ENCODE results near the gene APEH.

Gene APEH

DNA sequence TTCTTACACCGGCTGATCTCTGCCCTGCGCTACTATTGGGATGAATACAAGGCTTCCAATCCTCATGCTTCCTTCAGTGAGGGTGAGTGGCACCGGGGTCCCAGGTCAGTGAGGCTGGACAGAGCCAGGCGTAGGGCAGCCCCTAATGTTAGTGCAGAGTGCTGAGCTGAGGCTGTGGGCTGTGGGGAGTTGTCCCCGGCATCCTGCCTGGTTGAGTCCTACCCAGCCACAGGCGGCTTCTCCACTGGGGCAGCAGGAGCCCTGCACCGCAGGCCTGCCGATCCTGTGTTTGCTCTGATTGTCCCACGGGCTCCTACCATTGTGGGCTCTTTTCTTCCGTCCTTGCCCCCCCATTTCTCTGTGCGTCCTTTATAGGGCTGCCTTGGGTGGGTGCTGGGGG, 28.5 kb downstream of the APEH start:
- Histone ChIP-seq H3K4me3 (ENCODE audit: low read depth, low read length) (no peak overlapping the region), H3K36me3 (ENCODE audit: control insufficient read depth in 2 of 2, insufficient read depth in 1 of 2, low read length in 2 of 2) (peaks cover 0 to 94% of the 10 kb centered on the region in 2 experiments; a peak in 2 of 3 replicates), H3K9me3 (ENCODE audit: control insufficient read depth, insufficient read depth, low read depth, low read length) (no peaks in the 10 kb centered on the region), H3K27ac (ENCODE audit: extremely low read depth, low read depth, low read length) (no peak overlapping the region), H3K4me1 (ENCODE audit: control insufficient read depth, insufficient read depth, low read length) (no peaks in the 10 kb centered on the region)
- POLR2A ChIA-PET: no interaction called here
- TF ChIP-seq PRDM1 (tag by site-specific recombination; IDR thresholded peaks at IDR 0.05) (no peak), ZSCAN23 (tag by site-specific recombination; IDR thresholded peaks at IDR 0.05) (no peak)
- CTCF ChIA-PET: interaction anchor here (0.7 to 4.7 kb wide), 5 partner anchors 9 to 491 kb away, joined by 3 to 36 read pairs (median 5); no protein-coding TSS in a partner anchor

GRCh38 chr3:49703443-49703927, 29.3 kb downstream of the APEH start:
- CTCF ChIA-PET: interaction anchor here (0.7 to 4.7 kb wide), 4 partner anchors 16 to 136 kb away, joined by 4 to 36 read pairs (median 4); no protein-coding TSS in a partner anchor
- no peak overlapping the region for H3K27ac ChIP-seq (ENCODE audit: extremely low read depth, low read depth, low read length)
- no peak overlapping the region for H3K4me3 ChIP-seq (ENCODE audit: low read depth, low read length)
- no peaks in the 10 kb centered on the region for H3K9me3 ChIP-seq (ENCODE audit: control insufficient read depth, insufficient read depth, low read depth, low read length)
- POLR2A ChIA-PET: no interaction called here
- no peaks in the 10 kb centered on the region for H3K4me1 ChIP-seq (ENCODE audit: control insufficient read depth, insufficient read depth, low read length)
- peaks cover 0 to 91% of the 10 kb centered on the region in 2 experiments; a peak in 2 of 3 replicates for H3K36me3 ChIP-seq (ENCODE audit: control insufficient read depth in 2 of 2, insufficient read depth in 1 of 2, low read length in 2 of 2)
- no peak for TF ChIP-seq ZNF133 (tag by site-specific recombination; IDR thresholded peaks at IDR 0.05)
- no peak for TF ChIP-seq ZNF2 (tag by site-specific recombination; IDR thresholded peaks at IDR 0.05)
- TF ChIP-seq EGR2 (tag by site-specific recombination; IDR thresholded peaks at IDR 0.05; ENCODE audit: low read depth): peak; percentile 81
- TF ChIP-seq ZBTB21 (tag by site-specific recombination; IDR thresholded peaks at IDR 0.05): no peak
- TF ChIP-seq ZNF785 (tag by site-specific recombination; IDR thresholded peaks at IDR 0.05): no peak
- TF ChIP-seq, protein P1, sequence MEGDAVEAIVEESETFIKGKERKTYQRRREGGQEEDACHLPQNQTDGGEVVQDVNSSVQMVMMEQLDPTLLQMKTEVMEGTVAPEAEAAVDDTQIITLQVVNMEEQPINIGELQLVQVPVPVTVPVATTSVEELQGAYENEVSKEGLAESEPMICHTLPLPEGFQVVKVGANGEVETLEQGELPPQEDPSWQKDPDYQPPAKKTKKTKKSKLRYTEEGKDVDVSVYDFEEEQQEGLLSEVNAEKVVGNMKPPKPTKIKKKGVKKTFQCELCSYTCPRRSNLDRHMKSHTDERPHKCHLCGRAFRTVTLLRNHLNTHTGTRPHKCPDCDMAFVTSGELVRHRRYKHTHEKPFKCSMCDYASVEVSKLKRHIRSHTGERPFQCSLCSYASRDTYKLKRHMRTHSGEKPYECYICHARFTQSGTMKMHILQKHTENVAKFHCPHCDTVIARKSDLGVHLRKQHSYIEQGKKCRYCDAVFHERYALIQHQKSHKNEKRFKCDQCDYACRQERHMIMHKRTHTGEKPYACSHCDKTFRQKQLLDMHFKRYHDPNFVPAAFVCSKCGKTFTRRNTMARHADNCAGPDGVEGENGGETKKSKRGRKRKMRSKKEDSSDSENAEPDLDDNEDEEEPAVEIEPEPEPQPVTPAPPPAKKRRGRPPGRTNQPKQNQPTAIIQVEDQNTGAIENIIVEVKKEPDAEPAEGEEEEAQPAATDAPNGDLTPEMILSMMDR (tag by site-specific recombination; IDR thresholded peaks at IDR 0.05): peak; percentile 84
- TF ChIP-seq ZNF654 (tag by site-specific recombination; IDR thresholded peaks at IDR 0.05; ENCODE audit: low read depth): peak; percentile 70
- no peak for TF ChIP-seq TRIM28 (IDR thresholded peaks at IDR 0.05; ENCODE audit: borderline replicate concordance, low read length)
- TF ChIP-seq ZNF169 (tag by site-specific recombination; IDR thresholded peaks at IDR 0.05): no peak
- TF ChIP-seq ZNF341 (tag by site-specific recombination; IDR thresholded peaks at IDR 0.05; ENCODE audit: low read depth): no peak
- TF ChIP-seq, protein P2, sequence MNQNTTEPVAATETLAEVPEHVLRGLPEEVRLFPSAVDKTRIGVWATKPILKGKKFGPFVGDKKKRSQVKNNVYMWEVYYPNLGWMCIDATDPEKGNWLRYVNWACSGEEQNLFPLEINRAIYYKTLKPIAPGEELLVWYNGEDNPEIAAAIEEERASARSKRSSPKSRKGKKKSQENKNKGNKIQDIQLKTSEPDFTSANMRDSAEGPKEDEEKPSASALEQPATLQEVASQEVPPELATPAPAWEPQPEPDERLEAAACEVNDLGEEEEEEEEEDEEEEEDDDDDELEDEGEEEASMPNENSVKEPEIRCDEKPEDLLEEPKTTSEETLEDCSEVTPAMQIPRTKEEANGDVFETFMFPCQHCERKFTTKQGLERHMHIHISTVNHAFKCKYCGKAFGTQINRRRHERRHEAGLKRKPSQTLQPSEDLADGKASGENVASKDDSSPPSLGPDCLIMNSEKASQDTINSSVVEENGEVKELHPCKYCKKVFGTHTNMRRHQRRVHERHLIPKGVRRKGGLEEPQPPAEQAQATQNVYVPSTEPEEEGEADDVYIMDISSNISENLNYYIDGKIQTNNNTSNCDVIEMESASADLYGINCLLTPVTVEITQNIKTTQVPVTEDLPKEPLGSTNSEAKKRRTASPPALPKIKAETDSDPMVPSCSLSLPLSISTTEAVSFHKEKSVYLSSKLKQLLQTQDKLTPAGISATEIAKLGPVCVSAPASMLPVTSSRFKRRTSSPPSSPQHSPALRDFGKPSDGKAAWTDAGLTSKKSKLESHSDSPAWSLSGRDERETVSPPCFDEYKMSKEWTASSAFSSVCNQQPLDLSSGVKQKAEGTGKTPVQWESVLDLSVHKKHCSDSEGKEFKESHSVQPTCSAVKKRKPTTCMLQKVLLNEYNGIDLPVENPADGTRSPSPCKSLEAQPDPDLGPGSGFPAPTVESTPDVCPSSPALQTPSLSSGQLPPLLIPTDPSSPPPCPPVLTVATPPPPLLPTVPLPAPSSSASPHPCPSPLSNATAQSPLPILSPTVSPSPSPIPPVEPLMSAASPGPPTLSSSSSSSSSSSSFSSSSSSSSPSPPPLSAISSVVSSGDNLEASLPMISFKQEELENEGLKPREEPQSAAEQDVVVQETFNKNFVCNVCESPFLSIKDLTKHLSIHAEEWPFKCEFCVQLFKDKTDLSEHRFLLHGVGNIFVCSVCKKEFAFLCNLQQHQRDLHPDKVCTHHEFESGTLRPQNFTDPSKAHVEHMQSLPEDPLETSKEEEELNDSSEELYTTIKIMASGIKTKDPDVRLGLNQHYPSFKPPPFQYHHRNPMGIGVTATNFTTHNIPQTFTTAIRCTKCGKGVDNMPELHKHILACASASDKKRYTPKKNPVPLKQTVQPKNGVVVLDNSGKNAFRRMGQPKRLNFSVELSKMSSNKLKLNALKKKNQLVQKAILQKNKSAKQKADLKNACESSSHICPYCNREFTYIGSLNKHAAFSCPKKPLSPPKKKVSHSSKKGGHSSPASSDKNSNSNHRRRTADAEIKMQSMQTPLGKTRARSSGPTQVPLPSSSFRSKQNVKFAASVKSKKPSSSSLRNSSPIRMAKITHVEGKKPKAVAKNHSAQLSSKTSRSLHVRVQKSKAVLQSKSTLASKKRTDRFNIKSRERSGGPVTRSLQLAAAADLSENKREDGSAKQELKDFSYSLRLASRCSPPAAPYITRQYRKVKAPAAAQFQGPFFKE (tag by site-specific recombination; IDR thresholded peaks at IDR 0.05; ENCODE audit: borderline replicate concordance): no peak
- 0 out of 2 replicates have a peak, but pooled peaks have one; percentile 40 for TF ChIP-seq ZBTB48 (tag by site-specific recombination; IDR thresholded peaks at IDR 0.05)
- no peak for TF ChIP-seq ZNF777 (tag by site-specific recombination; IDR thresholded peaks at IDR 0.05; ENCODE audit: borderline replicate concordance)
- TF ChIP-seq ZNF157 (tag by site-specific recombination; IDR thresholded peaks at IDR 0.05): no peak
- no peak for TF ChIP-seq ZNF416 (tag by site-specific recombination; IDR thresholded peaks at IDR 0.05)
- no peak for TF ChIP-seq ZNF621 (tag by site-specific recombination; IDR thresholded peaks at IDR 0.05)
- TF ChIP-seq ZNF560 (tag by site-specific recombination; IDR thresholded peaks at IDR 0.05; ENCODE audit: borderline replicate concordance): no peak
- TF ChIP-seq GLI4 (tag by site-specific recombination; IDR thresholded peaks at IDR 0.05): no peak
- TF ChIP-seq WT1 (tag by site-specific recombination; IDR thresholded peaks at IDR 0.05): no peak
- TF ChIP-seq ZNF248 (tag by site-specific recombination; IDR thresholded peaks at IDR 0.05): no peak
- TF ChIP-seq ZNF335 (tag by site-specific recombination; conservative IDR thresholded peaks at IDR 0.05): no peak
- TF ChIP-seq ZNF214 (tag by site-specific recombination; IDR thresholded peaks at IDR 0.05; ENCODE audit: borderline replicate concordance): no peak
- no peak for TF ChIP-seq HOXD13 (CRISPR knock-in tag; IDR thresholded peaks at IDR 0.05; ENCODE audit: borderline replicate concordance)
- no peak for TF ChIP-seq ZNF423 (tag by site-specific recombination; IDR thresholded peaks at IDR 0.05)
- TF ChIP-seq, protein P3, sequence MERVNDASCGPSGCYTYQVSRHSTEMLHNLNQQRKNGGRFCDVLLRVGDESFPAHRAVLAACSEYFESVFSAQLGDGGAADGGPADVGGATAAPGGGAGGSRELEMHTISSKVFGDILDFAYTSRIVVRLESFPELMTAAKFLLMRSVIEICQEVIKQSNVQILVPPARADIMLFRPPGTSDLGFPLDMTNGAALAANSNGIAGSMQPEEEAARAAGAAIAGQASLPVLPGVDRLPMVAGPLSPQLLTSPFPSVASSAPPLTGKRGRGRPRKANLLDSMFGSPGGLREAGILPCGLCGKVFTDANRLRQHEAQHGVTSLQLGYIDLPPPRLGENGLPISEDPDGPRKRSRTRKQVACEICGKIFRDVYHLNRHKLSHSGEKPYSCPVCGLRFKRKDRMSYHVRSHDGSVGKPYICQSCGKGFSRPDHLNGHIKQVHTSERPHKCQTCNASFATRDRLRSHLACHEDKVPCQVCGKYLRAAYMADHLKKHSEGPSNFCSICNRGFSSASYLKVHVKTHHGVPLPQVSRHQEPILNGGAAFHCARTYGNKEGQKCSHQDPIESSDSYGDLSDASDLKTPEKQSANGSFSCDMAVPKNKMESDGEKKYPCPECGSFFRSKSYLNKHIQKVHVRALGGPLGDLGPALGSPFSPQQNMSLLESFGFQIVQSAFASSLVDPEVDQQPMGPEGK (tag by site-specific recombination; IDR thresholded peaks at IDR 0.05): peak; percentile 21; the same call in 1 of the 2 replicates
